Measurements from ENCODE around the gene BCL11B.
A peak's percentile ranks its signal among the peaks of the same experiment; 100 is the strongest.

- TF ChIP-seq SP1 (IDR thresholded peaks at IDR 0.05) (no peak), ELF4 (IDR thresholded peaks at IDR 0.05) (no peak), NFRKB (IDR thresholded peaks at IDR 0.05) (no peak), SUZ12 (IDR thresholded peaks at IDR 0.05) (no peak), TARDBP (IDR thresholded peaks at IDR 0.05) (no peak), HDGF (IDR thresholded peaks at IDR 0.05; ENCODE audit: borderline replicate concordance) (no peak), FOXM1 (IDR thresholded peaks at IDR 0.05; ENCODE audit: borderline replicate concordance) (no peak), ZNF384 (IDR thresholded peaks at IDR 0.05) (no peak), ARNT (IDR thresholded peaks at IDR 0.05) (no peak), BHLHE40 (IDR thresholded peaks at IDR 0.05; ENCODE audit: borderline replicate concordance) (no peak), CTBP1 (IDR thresholded peaks at IDR 0.05; ENCODE audit: borderline replicate concordance) (no peak), L3MBTL2 (conservative IDR thresholded peaks at IDR 0.05) (peak; percentile 54), PKNOX1 (IDR thresholded peaks at IDR 0.05) (no peak)
These were observed 1.1 kb upstream of the BCL11B start for GRCh38 chr14:99272899-99273765.

Measured in HEK293T (cell line).